ENCODE results near the gene SHE.
A peak's percentile ranks its signal among the peaks of the same experiment; 100 is the strongest.
"Not testable (repeated sequence)": the region's sequence is repeated elsewhere in the genome, so short reads cannot be mapped to it uniquely, and the experiment has no call there.

The SHE gene

DNA sequence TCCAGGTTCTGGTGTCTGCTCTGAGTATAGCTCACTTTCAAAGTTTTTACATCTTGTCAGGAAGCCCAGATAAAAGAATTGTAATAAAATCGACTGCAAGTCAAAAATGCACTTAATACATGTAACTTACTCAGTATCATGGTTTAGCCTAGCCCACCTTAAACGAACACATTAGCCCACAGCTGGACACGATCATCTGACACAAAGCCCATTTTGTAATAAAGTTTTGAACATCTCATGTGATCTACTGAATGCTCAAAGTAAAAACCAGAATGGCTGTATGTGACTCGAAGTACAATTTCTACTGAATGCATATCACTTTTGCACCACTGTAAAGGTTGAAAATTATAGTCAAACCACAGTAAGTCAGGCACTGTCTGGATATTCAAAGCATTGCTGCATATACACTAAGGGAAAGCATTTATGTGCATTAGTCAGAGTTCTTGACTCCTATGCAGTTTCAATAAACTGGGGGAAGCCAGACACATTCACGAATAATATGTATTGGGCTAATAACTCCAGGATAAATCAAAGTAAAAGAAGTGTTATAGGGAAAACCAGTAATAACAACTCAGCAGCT lies 12.4 kb downstream of the SHE start:
- no peak overlapping the region for H3K4me3 ChIP-seq (ENCODE audit: low read depth in 1 of 2, low read length in 2 of 2)
- peaks cover 7% of the 10 kb centered on the region for H3K4me1 ChIP-seq (ENCODE audit: insufficient read depth, low read length)
- H3K27ac ChIP-seq (ENCODE audit: low read depth, low read length) = no peak overlapping the region

GRCh38 chr1:154488922-154489321 lies 13.3 kb downstream of the SHE start:
- Histone ChIP-seq H3K27ac (ENCODE audit: low read depth, low read length) (no peak overlapping the region), H3K4me1 (ENCODE audit: insufficient read depth, low read length) (peaks cover 7% of the 10 kb centered on the region), H3K27me3 (ENCODE audit: control insufficient read depth in 1 of 2, insufficient read depth in 2 of 2, low read length in 2 of 2) (no peaks in the 10 kb centered on the region), H3K9ac (ENCODE audit: low read length) (no peak overlapping the region), H3K4me3 (ENCODE audit: low read depth in 1 of 2, low read length in 2 of 2) (no peak overlapping the region), H3K36me3 (ENCODE audit: insufficient read depth, low read length) (no peaks in the 10 kb centered on the region), H3K9me3 (ENCODE audit: low read length) (no peaks in the 10 kb centered on the region)

More for the DNA sequence above, 12.4 kb downstream of the SHE start:
- Histone ChIP-seq H3K9ac (ENCODE audit: low read length) (no peak overlapping the region), H3K36me3 (ENCODE audit: insufficient read depth, low read length) (no peaks in the 10 kb centered on the region), H3K27me3 (ENCODE audit: control insufficient read depth in 1 of 2, insufficient read depth in 2 of 2, low read length in 2 of 2) (no peaks in the 10 kb centered on the region), H3K9me3 (ENCODE audit: low read length) (no peaks in the 10 kb centered on the region)

- H3K27ac ChIP-seq (ENCODE audit: low read depth, low read length); H3K9ac ChIP-seq (ENCODE audit: low read length); H3K4me1 ChIP-seq (ENCODE audit: insufficient read depth, low read length); H3K4me3 ChIP-seq (ENCODE audit: low read depth in 1 of 2, low read length in 2 of 2); H3K36me3 ChIP-seq (ENCODE audit: insufficient read depth, low read length); H3K27me3 ChIP-seq (ENCODE audit: control insufficient read depth in 1 of 2, insufficient read depth in 2 of 2, low read length in 2 of 2); H3K9me3 ChIP-seq (ENCODE audit: low read length): not testable (repeated sequence)
Observed at GRCh38 chr1:154486756-154487155, 15.5 kb downstream of the SHE start.

DNA sequence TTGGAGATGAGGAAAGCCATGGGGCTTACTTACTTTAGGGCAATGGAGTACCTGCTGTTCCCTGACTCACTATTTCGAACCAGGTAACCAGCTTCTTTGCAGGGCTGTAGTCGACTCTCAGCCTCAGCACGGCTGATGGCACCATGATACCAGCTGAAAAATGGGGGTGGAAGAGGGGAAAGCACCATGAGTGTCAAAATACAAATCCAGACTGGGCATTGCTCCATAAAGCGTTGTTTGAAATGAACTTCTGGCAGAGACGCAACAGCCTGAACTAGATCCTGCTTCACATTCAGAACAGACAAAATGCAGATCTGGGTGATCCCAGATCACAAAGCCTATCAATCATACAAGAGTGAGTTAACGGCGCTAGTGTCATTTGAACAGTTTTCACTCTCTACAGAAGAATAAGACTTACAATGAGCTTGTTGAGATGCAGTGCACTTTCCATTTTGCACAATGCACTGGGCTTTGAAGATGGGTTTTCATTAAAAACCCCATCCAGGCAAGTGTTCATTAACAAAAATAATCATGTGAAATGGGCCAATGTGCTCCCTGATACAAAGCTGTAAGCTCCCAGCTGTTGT lies 16.2 kb downstream of the SHE start:
- Histone ChIP-seq H3K9me3 (ENCODE audit: low read length) (no peaks in the 10 kb centered on the region), H3K27me3 (ENCODE audit: control insufficient read depth in 1 of 2, insufficient read depth in 2 of 2, low read length in 2 of 2) (no peaks in the 10 kb centered on the region), H3K4me1 (ENCODE audit: insufficient read depth, low read length) (peaks cover 2% of the 10 kb centered on the region), H3K36me3 (ENCODE audit: insufficient read depth, low read length) (no peaks in the 10 kb centered on the region), H3K27ac (ENCODE audit: low read depth, low read length) (no peak overlapping the region), H3K4me3 (ENCODE audit: low read depth in 1 of 2, low read length in 2 of 2) (no peak overlapping the region), H3K9ac (ENCODE audit: low read length) (no peak overlapping the region)

- Histone ChIP-seq H3K9me3 (ENCODE audit: low read length) (no peaks in the 10 kb centered on the region), H3K27me3 (ENCODE audit: control insufficient read depth in 1 of 2, insufficient read depth in 2 of 2, low read length in 2 of 2) (no peaks in the 10 kb centered on the region), H3K36me3 (ENCODE audit: insufficient read depth, low read length) (no peaks in the 10 kb centered on the region), H3K9ac (ENCODE audit: low read length) (no peak overlapping the region), H3K27ac (ENCODE audit: low read depth, low read length) (no peak overlapping the region), H3K4me1 (ENCODE audit: insufficient read depth, low read length) (no peaks in the 10 kb centered on the region), H3K4me3 (ENCODE audit: low read depth in 1 of 2, low read length in 2 of 2) (no peak overlapping the region)
Observed at GRCh38 chr1:154485106-154485505, 17.1 kb downstream of the SHE start.

GRCh38 chr1:154483941-154484803 lies 18.0 kb downstream of the SHE start:
- H3K27ac ChIP-seq (ENCODE audit: low read depth, low read length) = no peak overlapping the region
- no peak overlapping the region for H3K4me3 ChIP-seq (ENCODE audit: low read depth in 1 of 2, low read length in 2 of 2)
- no peaks in the 10 kb centered on the region for H3K4me1 ChIP-seq (ENCODE audit: insufficient read depth, low read length)

DNA sequence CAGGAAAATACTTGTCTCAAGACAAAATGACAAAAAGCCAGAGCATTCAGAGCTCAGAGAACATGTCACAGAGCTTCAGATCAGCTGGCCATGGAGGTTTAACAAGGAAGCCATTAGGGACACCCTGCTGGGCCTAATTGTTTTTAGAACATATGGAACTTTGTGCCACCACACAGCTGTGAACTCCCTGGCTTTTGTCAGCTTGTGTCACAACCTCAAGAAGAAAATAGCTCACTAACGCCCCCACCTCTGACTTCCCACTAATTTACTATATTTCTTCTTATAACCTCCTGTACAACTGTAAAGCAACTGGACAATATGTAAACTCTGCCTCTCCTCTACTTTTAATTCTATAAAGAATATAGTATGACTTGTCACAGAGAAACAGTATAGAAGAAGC lies 21.2 kb downstream of the SHE start:
- no peak overlapping the region for H3K4me3 ChIP-seq (ENCODE audit: low read depth in 1 of 2, low read length in 2 of 2)
- peak overlapping the region; percentile 9 for H3K27ac ChIP-seq (ENCODE audit: low read depth, low read length)
- no peaks in the 10 kb centered on the region for H3K9me3 ChIP-seq (ENCODE audit: low read length)
- no peak overlapping the region for H3K9ac ChIP-seq (ENCODE audit: low read length)
- no peaks in the 10 kb centered on the region for H3K27me3 ChIP-seq (ENCODE audit: control insufficient read depth in 1 of 2, insufficient read depth in 2 of 2, low read length in 2 of 2)
- H3K36me3 ChIP-seq (ENCODE audit: insufficient read depth, low read length) = no peaks in the 10 kb centered on the region
- H3K4me1 ChIP-seq (ENCODE audit: insufficient read depth, low read length) = no peaks in the 10 kb centered on the region

More at GRCh38 chr1:154483941-154484803, 18.0 kb downstream of the SHE start:
- H3K9me3 ChIP-seq (ENCODE audit: low read length) = no peaks in the 10 kb centered on the region
- no peaks in the 10 kb centered on the region for H3K27me3 ChIP-seq (ENCODE audit: control insufficient read depth in 1 of 2, insufficient read depth in 2 of 2, low read length in 2 of 2)
- H3K9ac ChIP-seq (ENCODE audit: low read length) = no peak overlapping the region
- H3K36me3 ChIP-seq (ENCODE audit: insufficient read depth, low read length) = no peaks in the 10 kb centered on the region

DNA sequence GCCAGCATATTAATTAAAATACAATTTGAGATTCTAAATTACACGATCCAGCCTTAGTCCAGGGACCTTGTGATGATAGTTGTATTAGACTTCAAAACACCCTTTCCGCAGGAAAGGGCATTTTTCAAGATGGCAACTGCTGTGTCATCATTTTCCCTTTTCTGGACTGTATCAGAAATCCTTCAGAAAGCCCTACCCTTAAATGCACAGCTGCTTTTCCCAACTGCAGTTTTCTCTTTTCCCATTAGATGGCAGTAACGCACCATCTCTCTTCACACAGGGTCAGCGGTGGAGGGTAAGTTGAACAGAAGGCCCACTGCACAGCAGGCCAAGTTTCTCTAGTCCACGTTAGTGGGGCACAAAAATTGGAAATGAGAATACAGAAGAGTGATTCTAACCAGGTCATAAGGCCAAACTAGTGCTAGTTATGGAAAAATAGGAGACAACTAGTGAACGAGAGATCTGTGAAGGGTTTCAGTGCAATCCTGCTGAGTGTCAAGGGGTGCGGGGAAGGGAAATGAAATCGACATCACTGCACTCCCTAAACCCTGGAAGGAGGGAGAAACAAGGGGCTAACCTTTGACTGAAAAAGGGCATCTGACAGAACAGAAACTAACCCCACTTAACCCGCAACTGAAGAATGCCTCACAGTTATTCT lies 22.3 kb downstream of the SHE start:
- Histone ChIP-seq H3K9me3 (ENCODE audit: low read length) (no peaks in the 10 kb centered on the region), H3K4me1 (ENCODE audit: insufficient read depth, low read length) (no peaks in the 10 kb centered on the region), H3K9ac (ENCODE audit: low read length) (no peak overlapping the region), H3K27me3 (ENCODE audit: control insufficient read depth in 1 of 2, insufficient read depth in 2 of 2, low read length in 2 of 2) (no peaks in the 10 kb centered on the region), H3K36me3 (ENCODE audit: insufficient read depth, low read length) (no peaks in the 10 kb centered on the region), H3K4me3 (ENCODE audit: low read depth in 1 of 2, low read length in 2 of 2) (no peak overlapping the region), H3K27ac (ENCODE audit: low read depth, low read length) (no peak overlapping the region)

DNA sequence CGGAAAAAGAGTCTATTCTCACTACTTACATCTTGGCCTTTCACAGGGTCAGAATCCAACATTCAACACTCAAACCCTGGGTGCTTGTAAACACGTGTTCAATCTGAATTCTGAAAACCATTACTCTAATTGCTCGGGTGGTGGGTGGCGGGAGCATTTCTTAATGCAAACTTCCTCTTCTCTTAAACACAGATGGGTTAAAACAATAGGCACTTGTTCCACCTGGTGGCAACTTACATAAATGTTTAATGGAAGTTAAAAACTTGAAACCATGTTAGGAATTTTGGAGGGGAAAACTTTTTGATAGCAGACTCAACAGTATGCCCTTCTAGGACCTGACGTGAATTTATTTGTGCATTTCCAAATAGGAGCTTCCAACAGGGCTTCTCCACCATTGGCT lies 23.6 kb downstream of the SHE start:
- Histone ChIP-seq H3K4me3 (ENCODE audit: low read depth in 1 of 2, low read length in 2 of 2) (no peak overlapping the region), H3K9me3 (ENCODE audit: low read length) (no peaks in the 10 kb centered on the region), H3K9ac (ENCODE audit: low read length) (no peak overlapping the region), H3K4me1 (ENCODE audit: insufficient read depth, low read length) (no peaks in the 10 kb centered on the region), H3K27me3 (ENCODE audit: control insufficient read depth in 1 of 2, insufficient read depth in 2 of 2, low read length in 2 of 2) (no peaks in the 10 kb centered on the region), H3K36me3 (ENCODE audit: insufficient read depth, low read length) (no peaks in the 10 kb centered on the region), H3K27ac (ENCODE audit: low read depth, low read length) (no peak overlapping the region)

DNA sequence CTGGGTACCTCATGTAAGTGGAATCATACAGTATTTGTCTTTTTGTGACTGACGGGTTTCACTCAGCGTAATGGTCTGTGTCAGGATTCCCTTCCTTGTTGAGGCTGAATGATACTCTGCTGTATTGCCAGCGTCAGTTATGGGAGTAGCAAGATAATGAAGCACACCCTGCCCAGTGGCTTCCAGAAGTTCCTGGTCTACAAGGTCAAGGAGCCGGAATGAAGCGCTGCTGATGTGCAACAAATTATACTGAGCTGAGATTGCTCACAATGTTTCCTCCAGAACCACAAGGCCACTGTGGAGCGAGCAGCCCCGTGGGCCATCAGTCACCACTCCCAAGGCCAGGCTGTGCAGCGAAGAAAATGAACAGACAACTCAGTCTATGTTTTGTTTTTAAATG lies 24.2 kb downstream of the SHE start:
- Histone ChIP-seq H3K4me3 (ENCODE audit: low read depth in 1 of 2, low read length in 2 of 2) (no peak overlapping the region), H3K36me3 (ENCODE audit: insufficient read depth, low read length) (no peaks in the 10 kb centered on the region), H3K9me3 (ENCODE audit: low read length) (no peaks in the 10 kb centered on the region), H3K27me3 (ENCODE audit: control insufficient read depth in 1 of 2, insufficient read depth in 2 of 2, low read length in 2 of 2) (no peaks in the 10 kb centered on the region), H3K27ac (ENCODE audit: low read depth, low read length) (no peak overlapping the region), H3K4me1 (ENCODE audit: insufficient read depth, low read length) (no peaks in the 10 kb centered on the region), H3K9ac (ENCODE audit: low read length) (no peak overlapping the region)

DNA sequence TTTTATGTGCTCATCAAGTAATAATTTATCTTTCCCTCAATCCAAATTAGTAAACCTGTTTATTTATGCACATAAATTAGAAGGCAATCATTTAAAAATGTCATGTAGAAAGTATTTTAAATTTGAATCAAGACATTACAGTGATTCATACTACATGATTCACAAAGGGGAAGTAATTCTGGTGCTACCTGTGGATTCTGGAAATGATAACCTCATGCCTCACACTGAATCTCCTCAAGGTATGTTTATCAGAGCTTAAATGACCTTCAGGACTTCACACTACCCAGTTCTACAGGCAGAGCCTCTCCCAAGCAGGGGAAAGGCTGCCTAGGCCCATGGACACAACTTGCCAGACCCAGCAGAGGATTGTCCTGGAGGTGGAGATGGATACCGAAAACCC lies 25.4 kb downstream of the SHE start:
- Histone ChIP-seq H3K9me3 (ENCODE audit: low read length) (no peaks in the 10 kb centered on the region), H3K9ac (ENCODE audit: low read length) (no peak overlapping the region), H3K36me3 (ENCODE audit: insufficient read depth, low read length) (no peaks in the 10 kb centered on the region), H3K4me1 (ENCODE audit: insufficient read depth, low read length) (no peaks in the 10 kb centered on the region), H3K4me3 (ENCODE audit: low read depth in 1 of 2, low read length in 2 of 2) (no peak overlapping the region), H3K27ac (ENCODE audit: low read depth, low read length) (no peak overlapping the region), H3K27me3 (ENCODE audit: control insufficient read depth in 1 of 2, insufficient read depth in 2 of 2, low read length in 2 of 2) (no peaks in the 10 kb centered on the region)

All from muscle layer of colon (tissue), 2 donors.